ENCODE results near the gene RPP25L. TPM values are rescaled to one million over a fixed set of nuclear protein-coding genes. Genes with fewer than 3 reads are reported as not detected.

RPP25L gene
- total and polyA plus RNA-seq, 10 of the 15 experiments (the other 5 are each of a cell fraction or from before 2014, with no cell fraction given) = 7.7 to 30.2 (median 16.8) TPM

DNA sequence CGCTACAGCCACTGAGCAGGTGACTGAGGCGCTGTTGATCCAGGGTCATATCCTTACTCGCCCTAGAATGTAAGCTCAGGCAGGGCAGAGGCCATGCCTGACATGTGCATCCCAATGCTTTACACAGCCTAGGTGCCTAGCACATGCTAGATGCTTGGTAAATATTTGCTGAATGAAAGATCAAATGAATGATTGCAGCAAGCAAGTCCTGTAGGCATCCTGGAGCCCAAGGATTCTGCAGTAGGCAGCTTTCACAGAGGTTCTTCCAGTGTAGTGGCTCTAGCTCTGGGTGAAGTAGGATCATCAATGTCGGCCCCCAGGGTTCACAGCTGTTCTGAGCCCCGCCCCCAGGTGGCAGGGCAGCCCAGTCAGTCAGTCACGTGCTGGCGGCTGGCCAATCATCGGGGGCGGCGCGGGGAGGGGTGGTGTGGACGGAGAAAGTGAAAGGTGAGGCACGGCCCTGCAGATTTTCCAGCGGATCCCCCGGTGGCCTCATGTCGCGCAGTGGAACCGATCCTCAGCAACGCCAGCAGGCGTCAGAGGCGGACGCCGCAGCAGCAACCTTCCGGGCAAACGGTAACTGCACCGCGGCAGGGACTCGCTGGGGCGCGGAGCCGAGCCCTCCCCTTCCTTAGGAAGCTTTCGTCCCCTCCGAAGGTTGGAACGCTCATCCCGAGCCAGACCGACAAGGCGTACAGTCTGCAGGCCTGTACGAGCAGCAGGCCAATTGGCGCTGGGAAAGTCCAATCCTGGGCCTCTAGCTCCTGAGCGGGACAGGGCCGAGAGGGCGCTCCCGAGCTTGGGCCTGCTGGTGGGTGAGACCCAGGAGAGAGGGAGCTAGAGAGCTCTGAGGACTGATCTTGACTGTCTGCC is 34.5 kb upstream of the RPP25L start, which contains the start of gene GALT (continued):
- TF ChIP-seq, protein P1, sequence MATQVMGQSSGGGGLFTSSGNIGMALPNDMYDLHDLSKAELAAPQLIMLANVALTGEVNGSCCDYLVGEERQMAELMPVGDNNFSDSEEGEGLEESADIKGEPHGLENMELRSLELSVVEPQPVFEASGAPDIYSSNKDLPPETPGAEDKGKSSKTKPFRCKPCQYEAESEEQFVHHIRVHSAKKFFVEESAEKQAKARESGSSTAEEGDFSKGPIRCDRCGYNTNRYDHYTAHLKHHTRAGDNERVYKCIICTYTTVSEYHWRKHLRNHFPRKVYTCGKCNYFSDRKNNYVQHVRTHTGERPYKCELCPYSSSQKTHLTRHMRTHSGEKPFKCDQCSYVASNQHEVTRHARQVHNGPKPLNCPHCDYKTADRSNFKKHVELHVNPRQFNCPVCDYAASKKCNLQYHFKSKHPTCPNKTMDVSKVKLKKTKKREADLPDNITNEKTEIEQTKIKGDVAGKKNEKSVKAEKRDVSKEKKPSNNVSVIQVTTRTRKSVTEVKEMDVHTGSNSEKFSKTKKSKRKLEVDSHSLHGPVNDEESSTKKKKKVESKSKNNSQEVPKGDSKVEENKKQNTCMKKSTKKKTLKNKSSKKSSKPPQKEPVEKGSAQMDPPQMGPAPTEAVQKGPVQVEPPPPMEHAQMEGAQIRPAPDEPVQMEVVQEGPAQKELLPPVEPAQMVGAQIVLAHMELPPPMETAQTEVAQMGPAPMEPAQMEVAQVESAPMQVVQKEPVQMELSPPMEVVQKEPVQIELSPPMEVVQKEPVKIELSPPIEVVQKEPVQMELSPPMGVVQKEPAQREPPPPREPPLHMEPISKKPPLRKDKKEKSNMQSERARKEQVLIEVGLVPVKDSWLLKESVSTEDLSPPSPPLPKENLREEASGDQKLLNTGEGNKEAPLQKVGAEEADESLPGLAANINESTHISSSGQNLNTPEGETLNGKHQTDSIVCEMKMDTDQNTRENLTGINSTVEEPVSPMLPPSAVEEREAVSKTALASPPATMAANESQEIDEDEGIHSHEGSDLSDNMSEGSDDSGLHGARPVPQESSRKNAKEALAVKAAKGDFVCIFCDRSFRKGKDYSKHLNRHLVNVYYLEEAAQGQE (IDR thresholded peaks at IDR 0.05; ENCODE audit: low read depth, low read length) = no peak
- TF ChIP-seq TBL1XR1 (IDR thresholded peaks at IDR 0.05; ENCODE audit: low read depth, low read length) (peak; percentile 17; the same call in 1 of the 2 replicates), YY1 (IDR thresholded peaks at IDR 0.05; ENCODE audit: low read depth, low read length) (peak; percentile 85), EZH2 (IDR thresholded peaks at IDR 0.05; ENCODE audit: borderline replicate concordance, control insufficient read depth, low read depth, low read length) (no peak), SPI1 (IDR thresholded peaks at IDR 0.05; ENCODE audit: borderline replicate concordance, insufficient read depth, low read depth, low read length) (no peak), MYC (IDR thresholded peaks at IDR 0.05; ENCODE audit: insufficient read depth, insufficient read length, insufficient replicate concordance, low read length, severe bottlenecking) (no peak), CHD1 (IDR thresholded peaks at IDR 0.05; ENCODE audit: low read depth, low read length) (no peak), CHD2 (IDR thresholded peaks at IDR 0.05; ENCODE audit: borderline replicate concordance, low read depth, low read length) (0 out of 2 replicates have a peak, but pooled peaks have one; percentile 54), POLR2AphosphoS5 (IDR thresholded peaks at IDR 0.05; ENCODE audit: low read length) (peak; percentile 63; the same call in 1 of the 2 replicates), ZZZ3 (IDR thresholded peaks at IDR 0.05; ENCODE audit: control insufficient read depth, insufficient read length, low read depth) (no peak), HDGF (IDR thresholded peaks at IDR 0.05) (peak; percentile 53; the same call in 1 of the 2 replicates), SIN3A (IDR thresholded peaks at IDR 0.05; ENCODE audit: low read depth, low read length) (no peak), SP1 (IDR thresholded peaks at IDR 0.05; ENCODE audit: low read depth, low read length) (peak; percentile 61), IKZF1 (conservative IDR thresholded peaks at IDR 0.05) (peak; percentile 87), JUND (IDR thresholded peaks at IDR 0.05; ENCODE audit: low read depth, low read length) (peak; percentile 65; the same call in 1 of the 2 replicates), BCL11A (IDR thresholded peaks at IDR 0.05; ENCODE audit: low read depth, low read length) (no peak), SUPT20H (IDR thresholded peaks at IDR 0.05; ENCODE audit: borderline replicate concordance, control insufficient read depth, low read depth, low read length) (no peak), JUNB (IDR thresholded peaks at IDR 0.05) (no peak), CEBPB (IDR thresholded peaks at IDR 0.05; ENCODE audit: borderline replicate concordance in 1 of 2, low read depth in 2 of 2, low read length in 2 of 2) (no peak)
- TF ChIP-seq, protein P2, sequence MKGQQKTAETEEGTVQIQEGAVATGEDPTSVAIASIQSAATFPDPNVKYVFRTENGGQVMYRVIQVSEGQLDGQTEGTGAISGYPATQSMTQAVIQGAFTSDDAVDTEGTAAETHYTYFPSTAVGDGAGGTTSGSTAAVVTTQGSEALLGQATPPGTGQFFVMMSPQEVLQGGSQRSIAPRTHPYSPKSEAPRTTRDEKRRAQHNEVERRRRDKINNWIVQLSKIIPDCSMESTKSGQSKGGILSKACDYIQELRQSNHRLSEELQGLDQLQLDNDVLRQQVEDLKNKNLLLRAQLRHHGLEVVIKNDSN (IDR thresholded peaks at IDR 0.05; ENCODE audit: borderline replicate concordance, extremely low read length, insufficient read depth, low read depth, low read length) = peak; percentile 99
- TF ChIP-seq, protein P3, sequence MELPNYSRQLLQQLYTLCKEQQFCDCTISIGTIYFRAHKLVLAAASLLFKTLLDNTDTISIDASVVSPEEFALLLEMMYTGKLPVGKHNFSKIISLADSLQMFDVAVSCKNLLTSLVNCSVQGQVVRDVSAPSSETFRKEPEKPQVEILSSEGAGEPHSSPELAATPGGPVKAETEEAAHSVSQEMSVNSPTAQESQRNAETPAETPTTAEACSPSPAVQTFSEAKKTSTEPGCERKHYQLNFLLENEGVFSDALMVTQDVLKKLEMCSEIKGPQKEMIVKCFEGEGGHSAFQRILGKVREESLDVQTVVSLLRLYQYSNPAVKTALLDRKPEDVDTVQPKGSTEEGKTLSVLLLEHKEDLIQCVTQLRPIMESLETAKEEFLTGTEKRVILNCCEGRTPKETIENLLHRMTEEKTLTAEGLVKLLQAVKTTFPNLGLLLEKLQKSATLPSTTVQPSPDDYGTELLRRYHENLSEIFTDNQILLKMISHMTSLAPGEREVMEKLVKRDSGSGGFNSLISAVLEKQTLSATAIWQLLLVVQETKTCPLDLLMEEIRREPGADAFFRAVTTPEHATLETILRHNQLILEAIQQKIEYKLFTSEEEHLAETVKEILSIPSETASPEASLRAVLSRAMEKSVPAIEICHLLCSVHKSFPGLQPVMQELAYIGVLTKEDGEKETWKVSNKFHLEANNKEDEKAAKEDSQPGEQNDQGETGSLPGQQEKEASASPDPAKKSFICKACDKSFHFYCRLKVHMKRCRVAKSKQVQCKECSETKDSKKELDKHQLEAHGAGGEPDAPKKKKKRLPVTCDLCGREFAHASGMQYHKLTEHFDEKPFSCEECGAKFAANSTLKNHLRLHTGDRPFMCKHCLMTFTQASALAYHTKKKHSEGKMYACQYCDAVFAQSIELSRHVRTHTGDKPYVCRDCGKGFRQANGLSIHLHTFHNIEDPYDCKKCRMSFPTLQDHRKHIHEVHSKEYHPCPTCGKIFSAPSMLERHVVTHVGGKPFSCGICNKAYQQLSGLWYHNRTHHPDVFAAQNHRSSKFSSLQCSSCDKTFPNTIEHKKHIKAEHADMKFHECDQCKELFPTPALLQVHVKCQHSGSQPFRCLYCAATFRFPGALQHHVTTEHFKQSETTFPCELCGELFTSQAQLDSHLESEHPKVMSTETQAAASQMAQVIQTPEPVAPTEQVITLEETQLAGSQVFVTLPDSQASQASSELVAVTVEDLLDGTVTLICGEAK (IDR thresholded peaks at IDR 0.05; ENCODE audit: borderline replicate concordance) = no peak; the same call in 1 of the 2 replicates

Data from GM12878 (cell line).